Activated CD4-positive, alpha-beta T cell treated with anti-CD3 and anti-CD28 coated beads, Interleukin-2, amount 50 U/mL, for 24 hours (primary cell): ENCODE measurements around the gene TOM1.
A peak's percentile ranks its signal among the peaks of the same experiment; 100 is the strongest.
"Not testable (repeated sequence)": the region's sequence is repeated elsewhere in the genome, so short reads cannot be mapped to it uniquely, and the experiment has no call there.

Experiments
- DNase-seq, 2 donors: peaks; one replicate each; pipeline ENCODE4 v3.0.0-alpha.2; 2020; ENCODE audit warnings: low read depth in 1 of 2, low spot score in 1 of 2

Gene TOM1

GRCh38 chr22:35344956-35345690 lies 45.4 kb downstream of the TOM1 start:
- no peak for DNase-seq

DNA sequence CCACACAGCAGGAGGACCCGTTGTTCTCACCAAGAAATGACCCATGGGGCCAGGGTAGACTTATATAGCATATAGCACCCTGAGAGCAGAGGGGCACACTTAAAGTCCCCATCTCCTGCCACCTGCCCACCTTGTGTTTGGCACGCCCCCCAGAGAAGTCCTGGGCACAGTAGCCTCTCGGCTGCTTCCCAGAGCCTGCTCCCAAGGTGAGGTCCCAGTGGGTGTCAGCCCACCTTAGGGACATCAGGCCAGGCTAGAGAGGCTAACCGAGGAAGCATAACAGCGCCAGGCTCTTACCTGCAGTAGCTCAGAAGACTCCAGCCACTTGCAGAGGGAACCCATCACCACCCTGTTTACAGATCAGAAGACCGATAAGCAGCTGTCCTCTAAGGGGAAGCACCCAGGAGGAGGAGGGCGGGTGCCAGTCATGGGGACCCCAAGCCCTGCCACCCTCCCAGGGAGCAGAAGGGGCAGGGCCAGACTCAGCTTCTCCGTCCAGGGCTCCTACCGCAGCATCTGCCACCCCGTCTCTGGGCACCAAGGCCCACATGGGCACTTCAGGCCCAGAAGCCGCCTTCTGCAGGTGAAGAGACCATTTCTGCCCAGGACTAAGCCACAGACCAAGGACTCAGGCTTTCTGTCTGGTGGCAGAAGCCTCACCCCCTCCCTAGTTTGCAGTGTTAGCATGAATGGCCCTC lies 46.3 kb downstream of the TOM1 start:
- DNase-seq: no peak

GRCh38 chr22:35346596-35347220 lies 47.0 kb downstream of the TOM1 start:
- DNase-seq: no peak

DNA sequence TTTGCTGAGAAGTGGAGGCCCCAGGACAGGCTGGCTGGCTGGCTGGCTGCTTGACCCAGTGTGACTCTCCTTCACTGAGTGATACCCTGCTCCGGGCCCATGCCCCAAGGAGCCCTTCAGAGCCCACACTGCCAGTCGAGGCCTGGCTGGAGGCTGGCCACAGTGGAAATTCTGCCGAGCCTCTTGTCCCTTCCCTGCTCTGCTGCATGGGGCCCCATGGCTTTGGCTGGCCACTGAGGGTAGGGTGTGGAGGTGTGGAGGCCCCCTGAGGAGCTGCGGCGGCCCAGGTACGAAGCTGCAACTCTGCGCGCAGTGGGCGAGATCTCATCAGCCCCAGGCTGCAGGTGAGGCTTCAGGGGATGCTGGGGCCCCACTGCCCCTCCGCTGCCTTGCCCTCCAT lies 47.8 kb downstream of the TOM1 start:
- DNase-seq: no peak

DNA sequence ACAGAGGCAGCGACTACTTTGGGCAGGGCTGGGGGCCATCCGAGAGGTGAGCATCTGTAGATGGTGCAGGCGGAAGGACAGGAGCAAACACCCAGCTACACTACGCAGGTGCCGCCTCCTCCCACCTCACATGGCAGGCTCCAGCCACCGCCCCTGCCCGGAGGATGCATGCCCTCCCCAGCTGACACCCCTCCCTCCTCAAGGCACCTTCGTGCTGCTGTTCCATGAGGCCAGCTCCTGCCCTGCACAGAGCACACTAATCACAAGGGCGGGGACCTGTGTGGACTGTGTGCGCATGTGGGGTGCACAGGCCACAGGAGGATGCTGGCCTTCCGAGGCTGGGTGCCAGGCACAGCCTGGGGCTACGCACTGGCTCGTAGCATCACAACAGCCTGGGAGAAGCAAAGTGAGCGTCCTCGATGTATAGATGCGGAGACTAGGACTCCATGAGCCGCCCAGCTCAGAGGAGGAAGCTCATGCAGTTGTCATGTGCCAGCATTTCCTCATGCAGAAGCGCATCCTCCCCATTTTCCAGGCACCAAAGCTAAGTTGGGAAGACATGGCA lies 48.4 kb downstream of the TOM1 start:
- no peak for DNase-seq

DNA sequence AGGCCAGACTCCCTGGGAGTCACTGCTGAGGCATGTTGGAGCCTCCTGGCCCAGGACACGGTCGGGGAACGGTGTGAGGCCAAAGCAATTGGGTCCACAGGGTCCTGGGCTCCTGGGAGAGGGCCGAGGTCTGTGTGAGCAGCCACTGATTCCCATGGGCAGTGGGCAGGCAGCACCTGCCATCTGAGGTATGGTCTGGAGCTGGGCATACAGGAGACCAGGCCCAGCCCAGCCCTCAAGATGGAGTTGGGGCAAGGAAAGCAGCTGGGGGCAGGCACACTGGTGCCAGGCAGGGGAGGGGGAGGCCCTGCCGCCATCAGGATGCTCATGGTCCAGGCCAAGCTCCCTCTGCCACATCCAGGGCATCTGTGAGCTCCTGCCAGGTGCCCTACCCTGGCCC lies 49.0 kb downstream of the TOM1 start:
- DNase-seq: no peak

DNA sequence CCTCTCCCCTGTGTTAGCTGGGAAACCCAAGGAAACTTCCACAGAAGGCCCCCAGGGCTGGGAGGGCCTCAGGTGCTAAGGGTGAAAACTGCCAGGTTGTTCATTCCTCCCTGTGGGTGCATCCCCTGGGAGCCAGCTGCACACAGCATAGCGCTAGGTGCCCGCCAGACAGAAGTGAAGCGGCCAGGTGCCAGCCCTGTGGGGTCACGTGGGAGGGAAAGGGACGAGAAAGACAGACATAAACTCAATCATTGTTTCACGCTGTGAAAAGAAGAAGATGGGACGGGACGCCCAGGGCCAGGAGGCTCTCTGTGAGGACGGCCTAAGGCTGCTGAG lies 49.6 kb downstream of the TOM1 start:
- no peak for DNase-seq

GRCh38 chr22:35349704-35350538 lies 50.2 kb downstream of the TOM1 start:
- no peak for DNase-seq

DNA sequence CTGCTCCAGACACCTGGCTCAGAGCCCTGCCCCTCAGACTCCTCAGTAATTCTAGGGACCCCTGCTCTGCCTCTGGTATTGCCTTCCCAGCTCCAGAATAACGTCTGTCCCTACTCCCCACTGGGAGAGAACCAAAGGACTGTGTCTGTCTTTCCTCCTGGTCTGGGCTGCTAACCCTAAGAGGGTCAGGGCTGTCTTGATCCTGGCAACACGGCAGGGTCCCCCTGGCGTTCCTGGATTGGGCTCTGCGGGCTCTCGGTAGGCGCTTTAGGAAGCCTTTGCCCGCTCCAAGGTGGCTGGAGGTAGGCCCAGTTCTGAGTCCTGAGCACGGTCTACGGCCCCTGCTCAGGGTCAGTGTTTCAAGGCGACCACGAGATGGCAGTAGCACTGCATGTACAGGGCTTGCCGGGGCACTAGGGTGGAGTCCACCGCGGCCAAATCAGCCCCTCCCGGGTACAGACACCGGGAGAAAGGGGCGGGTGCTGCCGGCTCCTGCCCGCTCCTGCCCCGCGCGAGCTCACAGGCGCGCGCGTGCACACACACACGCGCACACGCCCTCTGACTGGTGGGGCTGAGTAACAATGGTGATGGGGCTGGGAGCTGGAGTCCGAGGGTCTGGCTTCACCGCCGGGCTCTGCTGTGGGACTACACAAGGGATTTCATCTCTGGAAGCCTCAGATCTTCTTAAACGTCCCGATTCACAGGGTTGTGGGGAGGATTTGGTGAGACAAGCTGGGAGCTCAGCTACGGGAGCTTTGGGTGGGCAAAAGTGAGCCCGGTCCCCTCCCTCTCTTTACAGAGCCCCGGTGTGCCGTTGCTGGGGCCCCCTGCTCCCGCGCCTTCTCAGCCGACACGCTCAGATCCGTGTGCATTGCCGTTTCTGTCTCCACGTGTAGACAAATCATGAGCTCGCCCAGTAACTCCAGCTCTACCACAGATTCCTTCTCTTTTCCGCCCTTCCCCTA lies 51.1 kb downstream of the TOM1 start:
- DNase-seq: peak; percentile 68 to 77

DNA sequence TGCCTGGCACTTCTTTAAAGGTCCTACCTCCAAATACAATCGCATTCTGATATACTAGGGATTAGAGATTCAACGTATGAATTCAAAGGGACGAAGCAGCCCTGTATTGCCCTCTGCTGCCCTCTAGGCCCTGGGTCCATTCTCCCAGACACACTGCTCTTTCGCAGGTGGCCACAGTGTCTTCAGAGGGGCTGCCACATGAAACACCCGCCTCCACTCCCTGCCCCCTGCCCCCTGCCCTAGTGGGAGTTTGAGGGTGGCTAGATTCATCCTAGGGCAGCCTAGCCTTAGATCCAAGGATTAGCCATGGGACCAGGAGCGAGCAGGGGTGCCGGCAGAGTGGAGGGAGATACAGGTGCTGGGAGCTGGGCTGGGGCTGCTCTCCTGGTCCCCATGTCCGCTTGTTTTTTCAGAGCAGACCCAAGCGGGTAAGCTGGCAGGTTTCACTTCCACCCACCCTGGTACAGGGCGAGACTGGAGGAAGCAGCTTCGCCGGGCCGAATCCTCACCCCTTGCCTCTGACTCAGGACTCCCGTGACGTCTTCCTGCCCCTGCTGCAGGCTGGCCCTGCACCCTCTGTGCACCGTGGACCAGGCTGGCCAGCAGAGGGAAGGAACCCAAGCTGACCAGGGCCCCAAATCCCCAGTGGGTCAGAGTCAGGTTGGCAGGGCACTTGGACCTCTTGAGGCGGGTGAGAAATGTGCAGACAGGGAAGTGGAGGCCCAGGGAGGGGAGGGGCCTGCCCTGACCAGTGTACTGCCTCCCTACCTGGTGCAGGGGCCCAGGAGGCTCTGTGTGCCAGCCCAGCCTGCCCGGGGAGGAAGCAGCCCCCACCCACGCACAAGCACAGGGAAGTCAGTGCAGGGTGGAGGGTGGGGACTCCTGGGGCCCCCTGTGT lies 52.8 kb downstream of the TOM1 start:
- no peak for DNase-seq

- no peak for DNase-seq
These were observed 53.6 kb downstream of the TOM1 start for GRCh38 chr22:35353318-35353717.

DNA sequence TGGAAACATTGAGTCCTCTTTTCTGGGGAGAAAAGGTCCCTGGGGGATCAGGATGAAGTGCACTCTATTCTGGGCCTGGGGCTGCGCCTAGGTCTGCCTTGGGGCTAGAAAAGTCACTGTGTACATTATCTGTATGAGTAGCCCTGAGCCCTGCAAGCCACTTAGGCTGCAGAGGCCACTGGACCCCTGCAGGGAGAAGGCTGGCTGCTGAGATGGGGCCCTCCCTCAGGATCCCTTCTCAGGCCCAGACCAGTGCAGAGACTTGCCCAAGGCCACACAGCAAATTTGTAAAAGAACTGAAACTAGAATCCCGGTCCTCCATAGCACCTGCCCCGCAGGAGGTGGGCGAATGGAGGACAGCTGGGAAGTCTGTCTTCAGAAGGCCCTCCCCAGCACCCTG lies 54.4 kb downstream of the TOM1 start:
- no peak for DNase-seq

DNA sequence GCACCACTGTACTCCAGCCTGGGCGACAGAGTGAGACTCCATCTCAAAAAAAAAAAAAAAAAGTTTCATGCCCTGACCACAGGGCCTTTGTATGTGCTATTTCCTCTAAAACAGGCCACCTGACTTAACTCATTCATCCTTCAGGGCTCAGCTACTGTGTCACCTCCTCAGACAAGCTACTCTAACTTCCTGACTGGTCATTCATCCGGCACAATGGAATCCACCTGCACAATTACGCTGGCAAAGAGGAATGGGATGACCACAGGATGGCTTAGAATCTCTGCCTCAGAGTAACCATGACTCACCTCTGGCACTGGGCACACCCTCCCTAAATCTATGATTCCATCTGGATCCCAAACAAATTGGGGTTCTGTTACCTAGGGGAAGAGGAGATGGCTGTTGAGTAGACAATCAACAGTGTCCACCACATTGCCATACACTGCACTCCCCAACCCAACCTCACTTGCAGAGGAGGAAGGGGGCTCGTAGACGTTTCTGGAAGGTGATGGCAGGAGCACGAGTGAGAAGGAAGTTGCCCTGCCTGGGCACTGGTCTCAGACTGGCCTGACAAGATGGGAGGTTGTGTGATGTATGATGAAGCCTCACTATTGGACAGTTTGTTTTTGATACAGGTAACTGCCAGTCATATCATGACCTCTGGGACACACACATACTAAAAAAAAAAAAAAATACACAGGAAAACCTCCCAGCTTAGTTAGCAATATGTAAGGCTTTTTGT lies 58.4 kb downstream of the TOM1 start:
- no peak for DNase-seq

DNA sequence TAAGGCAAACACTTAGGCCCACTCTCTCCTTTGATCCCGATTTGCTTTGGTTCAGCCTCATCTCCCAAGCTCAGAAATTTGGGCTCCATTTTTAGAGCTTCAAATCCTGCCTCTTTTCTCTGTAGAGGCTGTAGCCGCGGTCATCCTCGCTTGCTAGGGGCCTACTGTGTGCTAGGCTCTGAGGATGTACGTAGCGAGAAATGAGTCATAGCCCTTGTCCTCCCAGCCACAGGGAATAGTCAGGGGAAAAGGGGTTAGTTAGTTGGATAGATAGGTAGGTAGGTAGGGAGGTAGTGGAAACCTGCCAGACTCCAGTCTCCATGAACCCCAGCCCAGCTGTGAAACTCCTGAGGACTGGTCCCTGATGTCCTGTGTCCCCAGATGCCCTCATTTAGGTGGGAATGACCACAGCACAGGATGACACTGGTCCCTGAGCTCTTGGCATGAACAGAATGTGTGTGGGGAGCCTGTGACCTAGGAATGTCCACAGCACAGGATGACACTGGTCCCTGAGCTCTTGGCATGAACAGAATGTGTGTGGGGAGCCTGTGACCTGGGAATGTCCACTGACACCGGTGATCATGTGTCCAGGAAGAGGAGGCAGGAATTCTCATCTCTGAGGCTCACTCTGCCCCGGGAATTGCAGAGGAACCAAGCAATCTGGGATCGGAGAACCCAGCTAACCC lies 59.8 kb downstream of the TOM1 start:
- no peak for DNase-seq

DNA sequence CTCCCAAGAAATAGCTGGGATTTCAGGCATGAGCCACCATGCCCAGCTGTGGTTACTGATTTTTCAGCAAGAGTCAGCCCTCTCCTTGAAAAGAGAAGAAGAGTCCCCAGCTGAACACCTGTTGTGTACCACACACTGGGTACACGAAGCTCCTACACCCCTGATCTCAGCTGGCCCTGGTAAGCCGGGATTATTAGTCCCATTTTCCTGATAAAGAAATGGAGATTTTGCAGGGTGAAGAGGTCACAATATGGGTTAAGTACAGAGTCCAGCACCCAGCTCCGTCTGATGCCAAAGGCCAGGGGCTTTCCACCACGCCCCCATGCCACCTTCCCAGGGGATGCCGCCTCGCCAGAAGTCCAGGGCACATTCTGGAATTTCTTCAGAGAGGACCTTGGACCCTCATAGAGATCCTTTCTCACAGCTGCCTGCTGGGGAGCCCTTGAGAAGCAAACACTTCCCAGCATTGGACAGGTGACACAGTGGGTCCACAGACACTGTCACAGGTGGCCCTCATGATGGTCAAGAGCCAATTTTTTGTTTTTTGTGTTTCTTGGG lies 61.4 kb downstream of the TOM1 start:
- DNase-seq: no peak

GRCh38 chr22:35363566-35364086 lies 63.9 kb downstream of the TOM1 start:
- DNase-seq: no peak

DNA sequence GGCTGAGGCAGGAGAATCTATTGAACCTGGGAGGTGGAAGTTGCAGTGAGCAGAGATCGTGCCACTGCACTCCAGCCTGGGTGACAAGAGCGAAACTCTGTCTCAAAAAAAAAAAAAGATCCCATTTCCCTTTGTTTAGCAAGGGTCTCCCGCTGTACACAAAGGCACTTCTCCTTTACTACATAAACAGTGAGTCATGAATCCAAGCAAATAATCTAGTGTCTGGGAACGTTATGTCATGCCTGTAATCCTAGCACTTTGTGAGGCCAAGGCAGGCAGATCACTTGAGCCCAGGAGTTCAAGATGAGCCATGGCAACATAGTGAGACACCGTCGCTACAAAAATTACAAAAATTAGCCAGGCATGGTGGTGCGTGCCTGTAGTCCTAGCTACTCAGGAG lies 64.5 kb downstream of the TOM1 start:
- DNase-seq: not testable (repeated sequence)
